Measurements from ENCODE around the gene CPXM2.

DNA sequence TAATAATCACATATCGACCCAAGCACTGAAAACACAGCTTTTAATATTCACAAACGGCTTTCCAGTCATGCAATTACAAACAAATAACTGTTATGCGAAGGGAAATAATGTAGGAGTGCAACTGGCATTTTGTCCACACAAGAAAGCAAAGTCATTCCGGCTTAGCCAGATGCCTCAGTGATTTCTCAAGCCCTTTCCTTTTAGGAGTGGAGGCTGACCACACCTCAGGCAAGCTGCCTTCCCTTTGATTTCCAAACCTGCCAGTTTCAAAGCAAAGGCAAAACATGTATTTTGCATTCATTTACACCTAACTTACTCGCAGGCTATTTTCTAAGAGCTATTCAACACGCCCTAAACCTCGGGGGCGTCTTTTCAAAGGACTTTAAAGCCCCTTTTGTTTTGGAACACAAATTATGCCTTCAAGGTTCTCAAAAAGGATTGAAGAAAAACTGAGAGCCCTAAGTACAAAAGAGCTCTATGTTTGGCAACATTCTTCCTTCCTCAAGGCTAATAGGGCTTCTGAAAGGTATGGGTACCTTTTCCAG is 109.6 kb downstream of the CPXM2 start:
- TF ChIP-seq EZH2 (IDR thresholded peaks at IDR 0.05; ENCODE audit: insufficient read depth, poor library complexity, severe bottlenecking), result no peak
- no peak for TF ChIP-seq EZH2phosphoT487 (IDR thresholded peaks at IDR 0.05; ENCODE audit: insufficient read depth, low read depth)
